HG03469 (cell line): ENCODE data around the gene HOXC9.

Experiments
- ATAC-seq: cut with Tn5 transposase; IDR thresholded peaks from one replicate; pipeline ENCODE4 v1.9.1; 2021; ENCODE audit warnings: mild to moderate bottlenecking, moderate library complexity, moderate number of reproducible peaks; ENCODE audit not compliant: unreplicated experiment

HOXC9 gene

GRCh38 chr12:54011665-54012532 lies 11.9 kb downstream of the HOXC9 start:
- ATAC-seq: no peak

- no peak for ATAC-seq
These were observed 12.9 kb downstream of the HOXC9 start for GRCh38 chr12:54012631-54013409.

- ATAC-seq: no peak
These were observed 14.5 kb downstream of the HOXC9 start for GRCh38 chr12:54014377-54015017.

GRCh38 chr12:54015018-54015931 lies 15.3 kb downstream of the HOXC9 start:
- ATAC-seq: no peak

GRCh38 chr12:54016051-54016450 lies 16.1 kb downstream of the HOXC9 start:
- ATAC-seq: no peak

GRCh38 chr12:54016478-54016964 lies 16.6 kb downstream of the HOXC9 start:
- no peak for ATAC-seq

- no peak for ATAC-seq
These were observed 17.2 kb downstream of the HOXC9 start for GRCh38 chr12:54017027-54017788.

- peak; percentile 69 for ATAC-seq
These were observed 18.0 kb downstream of the HOXC9 start for GRCh38 chr12:54017878-54018467.

- no peak for ATAC-seq
These were observed 18.6 kb downstream of the HOXC9 start for GRCh38 chr12:54018468-54018984.

- ATAC-seq: no peak
These were observed 19.3 kb downstream of the HOXC9 start for GRCh38 chr12:54019091-54019811.

GRCh38 chr12:54019924-54020590 lies 20.1 kb downstream of the HOXC9 start:
- ATAC-seq: no peak

GRCh38 chr12:54020591-54021405 lies 20.8 kb downstream of the HOXC9 start:
- no peak for ATAC-seq

GRCh38 chr12:54021432-54022013 lies 21.6 kb downstream of the HOXC9 start:
- ATAC-seq: no peak

GRCh38 chr12:54022960-54023884 lies 23.3 kb downstream of the HOXC9 start:
- no peak for ATAC-seq

- no peak for ATAC-seq
These were observed 24.2 kb downstream of the HOXC9 start for GRCh38 chr12:54024127-54024526.
